Naive B cell (primary cell): ENCODE results near the gene TTC38. TPM values are rescaled to one million over a fixed set of nuclear protein-coding genes. Genes with fewer than 3 reads are reported as not detected.
A peak's percentile ranks its signal among the peaks of the same experiment; 100 is the strongest.

Experiments
- ATAC-seq, 2 donors: fragments of 150-1000 bp; cut with Tn5 transposase; 2 replicates each; pipeline ENCODE4 v1.10.0; 2021; ENCODE audit warnings: low read depth in 2 of 2, mild to moderate bottlenecking in 2 of 2, moderate library complexity in 2 of 2
- DNase-seq: peaks from one replicate; pipeline ENCODE4 v3.0.0; 2022
- H3K27ac Mint-ChIP-seq, 6 donors: one replicate each; pipeline ENCODE4 v1.8.0; 2020 to 2022; ENCODE audit warnings: mild to moderate bottlenecking in 6 of 6, mixed read lengths in 6 of 6, moderate library complexity in 5 of 6, inconsistent platforms in 2 of 6
- H3K27me3 Mint-ChIP-seq, 3 donors: one replicate each; pipeline ENCODE4 v1.8.0; 2021 to 2022; ENCODE audit warnings: mixed read lengths in 3 of 3, mild to moderate bottlenecking in 1 of 3
- H3K36me3 Mint-ChIP-seq, 2 donors: one replicate each; pipeline ENCODE4 v1.8.0; 2020 to 2022; ENCODE audit warnings: mixed read lengths in 2 of 2, inconsistent platforms in 1 of 2, mild to moderate bottlenecking in 1 of 2
- H3K4me1 Mint-ChIP-seq, 3 donors: one replicate each; pipeline ENCODE4 v1.8.0; 2020 to 2022; ENCODE audit warnings: mixed read lengths in 3 of 3, inconsistent platforms in 1 of 3, mild to moderate bottlenecking in 1 of 3, moderate library complexity in 1 of 3
- H3K4me3 Mint-ChIP-seq, 8 donors: one replicate each; pipeline ENCODE4 v1.8.0; 2020 to 2022; ENCODE audit warnings: mild to moderate bottlenecking in 8 of 8, mixed read lengths in 8 of 8, moderate library complexity in 8 of 8, inconsistent platforms in 2 of 8
- H3K9me3 Mint-ChIP-seq, 7 donors: one replicate each; pipeline ENCODE4 v1.8.0; 2020 to 2022; ENCODE audit warnings: mixed read lengths in 7 of 7, mild to moderate bottlenecking in 5 of 7, inconsistent platforms in 2 of 7, moderate library complexity in 1 of 7
- polyA plus RNA-seq, 6 donors: library from polyadenylated mRNA; unstranded; fragments of 300-500 nt; fragmentation: Illumina TruSeq; gene quantifications; one replicate each; pipeline ENCODE4 v1.2.3, GENCODE V29; 2021; ENCODE audit warnings: low read depth in 6 of 6

Gene TTC38
- polyA plus RNA-seq = 1 to 10 TPM in 5 of 6 donors, not detected in 1; 1.8 to 6.0 (median 2.7) TPM

DNA sequence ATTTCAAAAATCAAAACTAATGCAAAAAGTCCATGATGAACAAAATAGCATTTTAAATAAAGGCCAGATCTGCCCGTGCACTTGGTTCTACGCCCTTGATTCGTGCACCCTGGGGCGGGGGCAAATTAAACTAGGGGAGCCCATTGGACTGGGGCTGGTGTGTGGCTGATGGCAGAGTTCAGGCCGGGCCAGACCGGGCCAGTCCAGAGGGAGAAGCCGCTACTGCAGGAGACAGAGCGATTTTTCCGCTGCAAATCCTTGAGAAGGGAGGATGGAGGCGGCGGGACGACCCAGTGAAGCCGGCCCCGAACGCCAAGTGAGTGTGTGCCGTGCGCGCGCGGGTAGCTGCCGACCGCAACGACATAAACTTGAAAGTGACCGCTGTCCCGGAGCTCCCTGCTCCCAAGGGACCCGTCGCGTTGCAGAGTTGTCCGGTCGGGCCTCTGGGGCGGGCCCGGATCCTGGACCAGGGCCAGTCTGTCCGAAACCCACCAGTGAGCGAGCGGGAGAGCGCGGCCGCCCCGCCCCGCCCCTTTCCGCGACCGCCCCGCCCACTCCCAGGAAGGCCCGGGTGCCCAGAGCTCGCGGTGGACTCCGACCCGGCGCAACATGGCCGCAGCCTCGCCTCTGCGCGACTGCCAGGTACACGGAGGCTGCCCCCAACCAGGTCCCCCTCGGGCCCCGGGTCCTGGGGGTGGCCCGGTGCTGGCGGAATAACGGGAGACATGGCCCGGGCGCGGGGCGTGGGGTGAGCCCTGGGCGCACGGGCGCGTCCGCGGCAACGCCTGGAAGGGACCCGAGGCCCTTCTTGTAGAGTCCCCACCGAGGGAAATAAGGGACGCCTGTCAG, at the start of gene TTC38:
TTC38 (plus strand) TSS at position 578 of the 849 bp plus-strand sequence; CDS start at position 610, 32 bp downstream.
- H3K27me3 Mint-ChIP-seq = peaks cover 12 to 37% (median 24%) of the 10 kb centered on the region in 3 donors
- H3K27ac Mint-ChIP-seq = peak within 1 kb of the TSS in 4 of 6 donors; percentile 18 to 90 (median 70)
- H3K4me1 Mint-ChIP-seq = peaks cover 11 to 23% (median 20%) of the 10 kb centered on the region in 3 donors
- ATAC-seq (peak; percentile 78 to 79), DNase-seq (peak; percentile 33)
- H3K36me3 Mint-ChIP-seq = peaks cover 0 to 5% of the 10 kb centered on the region in 2 donors
- H3K9me3 Mint-ChIP-seq = peaks cover 0 to 11% (median 4%) of the 10 kb centered on the region in 7 donors
- peak within 1 kb of the TSS; percentile 83 to 98 (median 94) for H3K4me3 Mint-ChIP-seq

DNA sequence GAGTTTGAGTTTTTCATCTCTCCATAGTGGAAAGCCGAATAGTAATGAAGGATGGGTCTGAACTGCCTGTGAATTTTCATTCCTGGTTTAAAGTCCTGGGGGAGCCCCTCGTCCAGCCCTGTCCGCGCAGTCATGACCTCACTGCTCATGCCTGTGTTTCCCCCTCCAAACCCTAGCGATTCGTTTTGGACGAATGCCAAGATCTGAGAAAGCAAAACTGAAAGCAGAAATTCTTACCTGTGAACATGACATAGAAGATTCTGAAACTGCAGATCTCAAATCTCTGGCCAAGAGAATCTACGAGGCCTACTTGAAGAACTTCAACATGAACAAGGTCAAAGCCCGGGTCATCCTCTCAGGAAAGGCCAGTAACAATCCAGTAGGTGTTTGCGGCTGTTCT, 48.2 kb upstream of the TTC38 start:
- H3K9me3 Mint-ChIP-seq = no peaks in the 10 kb centered on the region
- no peak for DNase-seq
- no peak for ATAC-seq
- peaks cover 12 to 25% of the 10 kb centered on the region in 2 donors for H3K36me3 Mint-ChIP-seq
- H3K27me3 Mint-ChIP-seq = no peaks in the 10 kb centered on the region
- H3K4me1 Mint-ChIP-seq = peaks cover 0 to 1% (median 0%) of the 10 kb centered on the region in 3 donors
- no peak overlapping the region for H3K4me3 Mint-ChIP-seq
- H3K27ac Mint-ChIP-seq = no peak overlapping the region

DNA sequence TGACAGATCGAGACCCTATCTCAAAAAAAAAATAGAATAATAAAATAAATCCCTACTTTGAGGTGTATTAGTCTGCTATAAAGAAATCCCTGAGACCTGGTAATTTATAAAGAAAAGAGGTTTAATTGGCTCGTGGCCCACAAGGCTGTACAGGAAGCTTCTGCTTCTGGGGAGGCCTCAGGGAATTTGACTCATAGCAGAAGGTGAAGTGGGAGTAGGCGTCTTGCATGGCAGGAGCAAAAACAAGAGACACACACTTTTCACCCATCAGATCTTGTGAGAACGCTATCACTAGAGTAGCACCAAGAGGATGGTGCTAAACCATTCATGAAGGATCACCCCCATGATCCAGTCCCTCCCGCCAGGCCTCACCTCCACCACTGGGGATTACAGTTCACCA, 46.9 kb upstream of the TTC38 start:
- no peak for ATAC-seq
- no peaks in the 10 kb centered on the region for H3K27me3 Mint-ChIP-seq
- peaks cover 0 to 4% (median 1%) of the 10 kb centered on the region in 3 donors for H3K4me1 Mint-ChIP-seq
- H3K4me3 Mint-ChIP-seq = peak overlapping the region in 1 of 8 donors; percentile 9
- H3K36me3 Mint-ChIP-seq = peaks cover 12 to 26% of the 10 kb centered on the region in 2 donors
- no peak for DNase-seq
- H3K27ac Mint-ChIP-seq = peak overlapping the region in 1 of 6 donors; percentile 72
- no peaks in the 10 kb centered on the region for H3K9me3 Mint-ChIP-seq

DNA sequence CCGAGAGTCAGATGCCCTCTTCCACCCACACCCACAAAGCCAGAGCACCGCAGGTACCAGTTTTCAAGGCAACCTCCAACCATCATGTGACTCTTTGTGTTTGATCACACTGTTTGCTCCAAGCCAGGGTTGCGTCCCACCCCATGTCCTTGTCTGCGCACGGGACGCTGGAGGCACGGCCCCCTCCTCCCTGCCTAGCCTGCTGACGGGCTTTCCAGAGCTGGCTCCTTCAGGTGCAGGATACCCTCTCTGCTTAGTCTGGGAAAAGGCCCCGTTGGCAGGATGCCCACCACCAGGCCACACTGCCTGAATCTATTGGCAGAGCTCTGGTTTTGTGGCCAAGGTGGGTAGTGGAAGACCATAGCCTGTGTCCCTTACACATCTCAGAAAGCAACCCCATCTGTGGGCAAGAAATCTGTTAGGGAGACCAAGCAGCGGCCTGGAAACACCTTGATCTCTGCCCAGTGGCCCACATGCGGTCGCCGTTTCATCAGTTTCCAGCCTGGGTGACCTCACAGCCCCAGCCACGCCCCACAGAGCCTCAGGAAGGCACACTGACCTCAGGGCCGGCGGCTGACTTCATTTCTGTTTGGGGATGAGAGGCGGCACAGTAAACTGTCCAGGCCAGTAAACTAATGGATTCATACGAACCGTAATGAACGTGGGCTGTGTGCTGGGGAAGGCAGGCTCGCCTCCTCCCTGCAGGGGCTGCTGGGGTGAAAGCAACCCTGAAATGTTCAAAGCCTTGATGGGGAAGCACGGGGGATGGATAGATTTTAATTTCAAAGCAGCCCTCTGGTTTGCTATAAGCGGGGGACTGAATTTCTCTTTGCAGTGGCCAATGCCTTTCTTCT, 43.5 kb upstream of the TTC38 start:
- Mint-ChIP-seq H3K27ac (no peak overlapping the region), H3K9me3 (no peaks in the 10 kb centered on the region), H3K4me3 (no peak overlapping the region), H3K36me3 (peaks cover 5 to 18% of the 10 kb centered on the region in 2 donors), H3K27me3 (no peaks in the 10 kb centered on the region), H3K4me1 (peaks cover 0 to 5% (median 1%) of the 10 kb centered on the region in 3 donors)
- DNase-seq = no peak
- no peak for ATAC-seq

DNA sequence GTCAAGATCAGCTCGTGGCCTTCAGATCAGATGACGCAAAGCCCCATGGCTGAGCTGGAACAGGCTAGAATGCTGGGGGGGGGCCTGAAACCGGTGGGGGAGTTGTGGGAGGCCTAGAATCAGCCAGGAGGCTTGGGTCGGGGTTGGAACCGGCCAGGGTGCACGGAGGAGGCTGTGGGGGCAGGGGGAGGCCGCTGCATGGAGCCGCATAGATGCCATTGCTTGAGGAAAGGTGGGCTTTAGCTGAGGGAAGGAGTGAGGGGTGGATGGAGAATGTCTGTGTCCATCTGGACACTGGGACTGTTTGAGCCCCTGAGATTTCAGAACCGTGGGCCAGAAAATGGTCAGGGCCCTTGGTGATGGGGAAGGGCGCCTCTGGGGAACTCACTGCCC, 42.9 kb upstream of the TTC38 start:
- Mint-ChIP-seq H3K27ac (peak overlapping the region in 1 of 6 donors; percentile 12), H3K4me1 (peaks cover 0 to 5% (median 0%) of the 10 kb centered on the region in 3 donors)

DNA sequence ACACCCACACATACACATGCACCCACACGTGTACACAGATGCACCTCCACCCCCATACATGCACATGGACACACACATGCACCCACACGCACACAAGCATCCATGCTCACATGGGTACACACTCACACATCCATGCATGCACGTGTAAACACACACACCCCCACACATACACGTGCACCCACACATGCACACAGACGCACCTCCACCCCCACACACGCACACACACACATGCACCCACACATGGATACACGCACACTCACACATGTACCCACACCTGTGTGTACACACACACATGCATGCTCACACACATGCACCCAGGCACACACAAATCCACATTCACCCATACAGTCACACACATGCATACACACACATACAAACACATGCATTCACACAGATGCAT, 42.2 kb upstream of the TTC38 start:
- Mint-ChIP-seq H3K9me3 (no peaks in the 10 kb centered on the region), H3K27ac (no peak overlapping the region), H3K4me1 (peaks cover 0 to 5% (median 0%) of the 10 kb centered on the region in 3 donors), H3K4me3 (no peak overlapping the region), H3K27me3 (no peaks in the 10 kb centered on the region), H3K36me3 (peaks cover 0 to 14% of the 10 kb centered on the region in 2 donors)
- ATAC-seq (no peak), DNase-seq (no peak)

More for the DNA sequence above, 42.9 kb upstream of the TTC38 start:
- H3K36me3 Mint-ChIP-seq = peaks cover 0 to 14% of the 10 kb centered on the region in 2 donors
- no peak for DNase-seq
- ATAC-seq = no peak
- no peaks in the 10 kb centered on the region for H3K9me3 Mint-ChIP-seq
- no peak overlapping the region for H3K4me3 Mint-ChIP-seq
- H3K27me3 Mint-ChIP-seq = no peaks in the 10 kb centered on the region

- peak overlapping the region in 1 of 6 donors; percentile 44 for H3K27ac Mint-ChIP-seq
- H3K36me3 Mint-ChIP-seq = peaks cover 0 to 8% of the 10 kb centered on the region in 2 donors
- H3K27me3 Mint-ChIP-seq = no peaks in the 10 kb centered on the region
- no peak for ATAC-seq
- no peak for DNase-seq
- peaks cover 0 to 5% (median 0%) of the 10 kb centered on the region in 3 donors for H3K4me1 Mint-ChIP-seq
- no peaks in the 10 kb centered on the region for H3K9me3 Mint-ChIP-seq
- no peak overlapping the region for H3K4me3 Mint-ChIP-seq
These were observed 41.2 kb upstream of the TTC38 start for GRCh38 chr22:46226577-46226976.

GRCh38 chr22:46229701-46230100, 38.1 kb upstream of the TTC38 start:
- H3K27me3 Mint-ChIP-seq = no peaks in the 10 kb centered on the region
- H3K4me3 Mint-ChIP-seq = no peak overlapping the region
- H3K36me3 Mint-ChIP-seq = peaks cover 0 to 8% of the 10 kb centered on the region in 2 donors
- DNase-seq = no peak
- ATAC-seq = no peak
- H3K27ac Mint-ChIP-seq = no peak overlapping the region
- peaks cover 0 to 5% (median 3%) of the 10 kb centered on the region in 3 donors for H3K4me1 Mint-ChIP-seq
- no peaks in the 10 kb centered on the region for H3K9me3 Mint-ChIP-seq

GRCh38 chr22:46230262-46230901, 37.4 kb upstream of the TTC38 start:
- Mint-ChIP-seq H3K27ac (peak overlapping the region in 1 of 6 donors; percentile 49), H3K4me1 (peaks cover 0 to 5% (median 3%) of the 10 kb centered on the region in 3 donors), H3K36me3 (peaks cover 4 to 8% of the 10 kb centered on the region in 2 donors), H3K4me3 (peak overlapping the region in 1 of 8 donors; percentile 40), H3K27me3 (no peaks in the 10 kb centered on the region), H3K9me3 (no peaks in the 10 kb centered on the region)
- no peak for ATAC-seq
- DNase-seq = no peak

DNA sequence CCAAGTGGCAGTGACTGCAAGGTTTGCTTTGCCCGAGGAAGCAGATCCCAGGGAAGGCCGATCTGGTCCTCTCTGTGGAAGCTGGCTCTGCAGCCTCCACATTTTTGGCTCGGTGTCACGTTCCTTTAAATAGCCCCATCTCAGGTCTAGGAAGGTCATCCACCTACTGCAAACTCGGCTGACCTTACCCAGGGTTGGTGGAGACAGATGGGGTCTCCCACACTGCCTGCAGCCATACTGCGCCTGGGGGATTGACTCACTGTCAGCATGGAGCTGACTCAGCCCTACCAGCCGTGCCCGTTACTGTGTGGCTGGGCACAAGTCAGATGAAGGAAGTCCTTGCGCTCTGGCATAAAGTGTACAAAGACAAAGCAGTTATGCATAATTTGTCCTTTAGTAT, 34.6 kb upstream of the TTC38 start:
- Mint-ChIP-seq H3K36me3 (peaks cover 0 to 15% of the 10 kb centered on the region in 2 donors), H3K4me1 (peaks cover 0 to 5% (median 0%) of the 10 kb centered on the region in 3 donors), H3K27me3 (no peaks in the 10 kb centered on the region), H3K4me3 (no peak overlapping the region), H3K9me3 (no peaks in the 10 kb centered on the region), H3K27ac (no peak overlapping the region)
- DNase-seq (no peak), ATAC-seq (no peak)

GRCh38 chr22:46234969-46235368, 32.8 kb upstream of the TTC38 start:
- H3K27ac Mint-ChIP-seq = no peak overlapping the region
- peaks cover 6 to 17% (median 6%) of the 10 kb centered on the region in 3 donors for H3K4me1 Mint-ChIP-seq
- ATAC-seq = no peak
- peaks cover 0 to 15% of the 10 kb centered on the region in 2 donors for H3K36me3 Mint-ChIP-seq
- no peak for DNase-seq
- no peaks in the 10 kb centered on the region for H3K9me3 Mint-ChIP-seq
- H3K27me3 Mint-ChIP-seq = no peaks in the 10 kb centered on the region
- H3K4me3 Mint-ChIP-seq = no peak overlapping the region

DNA sequence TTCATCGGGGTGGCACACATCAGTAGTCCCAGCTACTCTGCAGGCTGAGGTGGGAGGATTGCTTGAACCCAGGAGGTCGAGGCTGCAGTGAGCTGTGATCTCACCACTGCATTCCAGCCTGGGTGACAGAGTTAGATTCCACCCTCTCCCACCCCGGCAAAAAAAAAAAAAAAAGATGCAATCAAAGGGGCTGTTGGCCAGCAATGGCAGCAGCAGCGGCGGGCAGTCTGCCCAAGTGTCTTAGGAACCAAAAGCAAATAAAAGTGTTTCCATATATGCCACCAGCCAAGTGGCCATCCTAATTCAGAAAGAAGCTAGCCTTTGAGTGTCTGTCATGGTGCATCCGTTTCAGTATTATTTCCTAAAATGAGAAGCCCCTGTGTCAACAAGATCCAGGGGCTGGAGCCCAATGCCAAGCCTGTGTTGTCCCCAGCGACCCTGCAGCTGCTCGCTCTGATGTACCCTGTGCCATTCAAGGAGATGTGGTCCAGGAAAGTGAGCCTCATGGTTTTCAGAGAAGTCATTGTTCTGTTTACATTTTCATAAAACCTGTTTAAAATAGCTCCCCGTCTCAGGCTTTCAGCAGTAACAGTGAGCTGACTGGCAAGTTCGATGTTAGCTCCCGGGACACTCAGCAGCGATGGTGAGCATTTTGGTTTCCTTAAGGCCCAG, 30.2 kb upstream of the TTC38 start:
- peak overlapping the region in 1 of 6 donors; percentile 72 for H3K27ac Mint-ChIP-seq
- peaks cover 0 to 15% of the 10 kb centered on the region in 2 donors for H3K36me3 Mint-ChIP-seq
- no peak for ATAC-seq
- H3K4me3 Mint-ChIP-seq = peak overlapping the region in 1 of 8 donors; percentile 23
- H3K4me1 Mint-ChIP-seq = peaks cover 6 to 32% (median 12%) of the 10 kb centered on the region in 3 donors
- DNase-seq = no peak
- no peaks in the 10 kb centered on the region for H3K9me3 Mint-ChIP-seq
- no peaks in the 10 kb centered on the region for H3K27me3 Mint-ChIP-seq
